ENCODE measurements around the gene TLN1.

DNA sequence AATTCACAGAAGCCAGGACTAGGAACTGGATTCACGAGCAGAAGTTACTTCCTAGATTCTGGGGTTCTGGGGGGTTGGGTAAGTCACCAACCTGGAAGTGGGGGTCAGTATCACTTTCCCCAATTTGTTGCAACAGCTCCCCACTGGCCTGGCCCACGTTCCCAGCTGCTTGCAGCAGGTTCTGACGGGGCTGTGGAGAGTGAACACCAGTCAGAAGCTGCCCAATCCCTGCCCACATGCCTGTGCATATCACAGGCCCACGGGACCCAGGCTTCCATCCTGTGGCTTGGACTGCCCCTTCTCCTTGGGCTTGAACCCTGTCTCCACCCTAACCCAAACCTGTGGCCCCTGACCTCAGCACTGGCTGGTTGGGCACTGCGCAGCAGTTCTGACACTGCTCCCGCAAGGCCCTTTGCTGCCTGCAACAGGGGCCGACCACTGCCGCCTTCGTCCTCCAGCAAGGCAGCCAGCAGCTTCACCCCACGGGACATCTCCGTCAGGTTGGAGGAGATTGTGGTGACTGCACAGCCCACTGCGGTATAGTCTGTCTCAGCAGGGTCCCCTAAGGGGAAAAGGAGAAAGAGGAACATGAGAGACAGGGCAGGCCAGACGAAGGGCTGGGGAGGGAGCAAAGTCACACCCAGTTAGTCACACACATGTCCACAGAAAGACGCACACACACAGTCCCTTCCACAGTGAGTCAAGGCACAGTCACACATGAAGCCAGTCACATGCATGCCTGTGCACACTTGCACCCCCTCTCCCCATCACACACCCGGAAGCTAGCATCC is 13.1 kb downstream of the TLN1 start:
- TF ChIP-seq, protein P1, sequence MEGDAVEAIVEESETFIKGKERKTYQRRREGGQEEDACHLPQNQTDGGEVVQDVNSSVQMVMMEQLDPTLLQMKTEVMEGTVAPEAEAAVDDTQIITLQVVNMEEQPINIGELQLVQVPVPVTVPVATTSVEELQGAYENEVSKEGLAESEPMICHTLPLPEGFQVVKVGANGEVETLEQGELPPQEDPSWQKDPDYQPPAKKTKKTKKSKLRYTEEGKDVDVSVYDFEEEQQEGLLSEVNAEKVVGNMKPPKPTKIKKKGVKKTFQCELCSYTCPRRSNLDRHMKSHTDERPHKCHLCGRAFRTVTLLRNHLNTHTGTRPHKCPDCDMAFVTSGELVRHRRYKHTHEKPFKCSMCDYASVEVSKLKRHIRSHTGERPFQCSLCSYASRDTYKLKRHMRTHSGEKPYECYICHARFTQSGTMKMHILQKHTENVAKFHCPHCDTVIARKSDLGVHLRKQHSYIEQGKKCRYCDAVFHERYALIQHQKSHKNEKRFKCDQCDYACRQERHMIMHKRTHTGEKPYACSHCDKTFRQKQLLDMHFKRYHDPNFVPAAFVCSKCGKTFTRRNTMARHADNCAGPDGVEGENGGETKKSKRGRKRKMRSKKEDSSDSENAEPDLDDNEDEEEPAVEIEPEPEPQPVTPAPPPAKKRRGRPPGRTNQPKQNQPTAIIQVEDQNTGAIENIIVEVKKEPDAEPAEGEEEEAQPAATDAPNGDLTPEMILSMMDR (IDR thresholded peaks at IDR 0.05; ENCODE audit: insufficient read depth, low read length) = no peak
- no peak for TF ChIP-seq POLR2AphosphoS5 (IDR thresholded peaks at IDR 0.05; ENCODE audit: low read depth)
- no peak for TF ChIP-seq GABPA (IDR thresholded peaks at IDR 0.05; ENCODE audit: low read depth)
- TF ChIP-seq, protein P2, sequence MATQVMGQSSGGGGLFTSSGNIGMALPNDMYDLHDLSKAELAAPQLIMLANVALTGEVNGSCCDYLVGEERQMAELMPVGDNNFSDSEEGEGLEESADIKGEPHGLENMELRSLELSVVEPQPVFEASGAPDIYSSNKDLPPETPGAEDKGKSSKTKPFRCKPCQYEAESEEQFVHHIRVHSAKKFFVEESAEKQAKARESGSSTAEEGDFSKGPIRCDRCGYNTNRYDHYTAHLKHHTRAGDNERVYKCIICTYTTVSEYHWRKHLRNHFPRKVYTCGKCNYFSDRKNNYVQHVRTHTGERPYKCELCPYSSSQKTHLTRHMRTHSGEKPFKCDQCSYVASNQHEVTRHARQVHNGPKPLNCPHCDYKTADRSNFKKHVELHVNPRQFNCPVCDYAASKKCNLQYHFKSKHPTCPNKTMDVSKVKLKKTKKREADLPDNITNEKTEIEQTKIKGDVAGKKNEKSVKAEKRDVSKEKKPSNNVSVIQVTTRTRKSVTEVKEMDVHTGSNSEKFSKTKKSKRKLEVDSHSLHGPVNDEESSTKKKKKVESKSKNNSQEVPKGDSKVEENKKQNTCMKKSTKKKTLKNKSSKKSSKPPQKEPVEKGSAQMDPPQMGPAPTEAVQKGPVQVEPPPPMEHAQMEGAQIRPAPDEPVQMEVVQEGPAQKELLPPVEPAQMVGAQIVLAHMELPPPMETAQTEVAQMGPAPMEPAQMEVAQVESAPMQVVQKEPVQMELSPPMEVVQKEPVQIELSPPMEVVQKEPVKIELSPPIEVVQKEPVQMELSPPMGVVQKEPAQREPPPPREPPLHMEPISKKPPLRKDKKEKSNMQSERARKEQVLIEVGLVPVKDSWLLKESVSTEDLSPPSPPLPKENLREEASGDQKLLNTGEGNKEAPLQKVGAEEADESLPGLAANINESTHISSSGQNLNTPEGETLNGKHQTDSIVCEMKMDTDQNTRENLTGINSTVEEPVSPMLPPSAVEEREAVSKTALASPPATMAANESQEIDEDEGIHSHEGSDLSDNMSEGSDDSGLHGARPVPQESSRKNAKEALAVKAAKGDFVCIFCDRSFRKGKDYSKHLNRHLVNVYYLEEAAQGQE (IDR thresholded peaks at IDR 0.05; ENCODE audit: insufficient replicate concordance, low read depth) = no peak
